Neural cell (in vitro differentiated cells): ENCODE data around the gene BLNK. TPM values are rescaled to one million over a fixed set of nuclear protein-coding genes. Genes with fewer than 3 reads are reported as not detected.

Experiments
- polyA plus RNA-seq: library from polyadenylated mRNA; depleted of rRNA; stranded (reverse); fragments of >200 nt; gene quantifications from 2 replicates; pipeline ENCODE4 v1.2.3, GENCODE V29; 2014

BLNK gene
- polyA plus RNA-seq, 1 donor from 2014 or later: not detected

Other genes starting within 250 kb of the BLNK start
- gene CCNJ, start 228.0 kb downstream of the BLNK start, polyA plus RNA-seq: 38.0 and 41.0 TPM in 2 replicates
- 51.0 and 56.7 TPM in 2 replicates for gene ZNF518A, start 141.3 kb downstream of the BLNK start, polyA plus RNA-seq
- not detected in 2 replicates for gene DNTT, start 32.9 kb upstream of the BLNK start, polyA plus RNA-seq
- gene OPALIN, start 87.4 kb upstream of the BLNK start, polyA plus RNA-seq: not detected in 2 replicates
- gene TLL2, start 242.4 kb upstream of the BLNK start, polyA plus RNA-seq: 0.11 and 0.30 TPM in 2 replicates